Activated naive CD4-positive, alpha-beta T cell treated with anti-CD3 and anti-CD28 coated beads, Interleukin-2, amount 50 U/mL, for 24 hours (primary cell): ENCODE measurements around the gene SPATA31E1.
"Not testable (repeated sequence)": the region's sequence is repeated elsewhere in the genome, so short reads cannot be mapped to it uniquely, and the experiment has no call there.

Source experiments
- H3K27ac Mint-ChIP-seq: one replicate; pipeline ENCODE4 v1.8.0; 2021; ENCODE audit warnings: mild to moderate bottlenecking, mixed read lengths
- H3K27me3 Mint-ChIP-seq: one replicate; pipeline ENCODE4 v1.8.0; 2021; ENCODE audit warnings: mixed read lengths
- H3K36me3 Mint-ChIP-seq: one replicate; pipeline ENCODE4 v1.8.0; 2021; ENCODE audit warnings: mixed read lengths
- H3K4me1 Mint-ChIP-seq: one replicate; pipeline ENCODE4 v1.8.0; 2021; ENCODE audit warnings: mixed read lengths
- H3K4me3 Mint-ChIP-seq: one replicate; pipeline ENCODE4 v1.8.0; 2021; ENCODE audit warnings: mild to moderate bottlenecking, mixed read lengths
- H3K9me3 Mint-ChIP-seq: one replicate; pipeline ENCODE4 v1.8.0; 2021; ENCODE audit warnings: mixed read lengths

Gene SPATA31E1

GRCh38 chr9:87887661-87888480, 5.2 kb downstream of the SPATA31E1 start:
- no peaks in the 10 kb centered on the region for H3K9me3 Mint-ChIP-seq
- no peak overlapping the region for H3K27ac Mint-ChIP-seq
- no peak overlapping the region for H3K4me3 Mint-ChIP-seq
- H3K36me3 Mint-ChIP-seq, result no peaks in the 10 kb centered on the region
- H3K4me1 Mint-ChIP-seq, result no peaks in the 10 kb centered on the region
- no peaks in the 10 kb centered on the region for H3K27me3 Mint-ChIP-seq

- Mint-ChIP-seq H3K9me3 (peaks cover 2% of the 10 kb centered on the region), H3K4me3 (no peak overlapping the region), H3K4me1 (no peaks in the 10 kb centered on the region), H3K27me3 (no peaks in the 10 kb centered on the region), H3K27ac (no peak overlapping the region), H3K36me3 (no peaks in the 10 kb centered on the region)
Measured at GRCh38 chr9:87888501-87888900, 5.8 kb downstream of the SPATA31E1 start.

GRCh38 chr9:87889065-87889881, 6.6 kb downstream of the SPATA31E1 start:
- Mint-ChIP-seq H3K27me3 (no peaks in the 10 kb centered on the region), H3K27ac (no peak overlapping the region), H3K4me3 (no peak overlapping the region), H3K9me3 (peaks cover 9% of the 10 kb centered on the region), H3K4me1 (no peaks in the 10 kb centered on the region), H3K36me3 (peaks cover 2% of the 10 kb centered on the region)

GRCh38 chr9:87889882-87890252, 7.2 kb downstream of the SPATA31E1 start:
- Mint-ChIP-seq H3K27ac (no peak overlapping the region), H3K36me3 (peaks cover 4% of the 10 kb centered on the region), H3K4me1 (no peaks in the 10 kb centered on the region), H3K4me3 (no peak overlapping the region), H3K27me3 (no peaks in the 10 kb centered on the region), H3K9me3 (peaks cover 13% of the 10 kb centered on the region)

- H3K9me3 Mint-ChIP-seq, result peaks cover 13% of the 10 kb centered on the region
- H3K4me1 Mint-ChIP-seq, result no peaks in the 10 kb centered on the region
- no peak overlapping the region for H3K27ac Mint-ChIP-seq
- H3K27me3 Mint-ChIP-seq, result no peaks in the 10 kb centered on the region
- no peak overlapping the region for H3K4me3 Mint-ChIP-seq
- peaks cover 4% of the 10 kb centered on the region for H3K36me3 Mint-ChIP-seq
Measured at GRCh38 chr9:87890837-87891236, 8.2 kb downstream of the SPATA31E1 start.

- Mint-ChIP-seq H3K27me3 (peaks cover 3% of the 10 kb centered on the region), H3K36me3 (peaks cover 4% of the 10 kb centered on the region), H3K9me3 (peaks cover 13% of the 10 kb centered on the region), H3K27ac (no peak overlapping the region), H3K4me1 (no peaks in the 10 kb centered on the region), H3K4me3 (no peak overlapping the region)
Measured at GRCh38 chr9:87891754-87892153, 9.1 kb downstream of the SPATA31E1 start.

- Mint-ChIP-seq H3K27ac (no peak overlapping the region), H3K36me3 (peaks cover 4% of the 10 kb centered on the region), H3K4me3 (no peak overlapping the region), H3K27me3 (peaks cover 5% of the 10 kb centered on the region), H3K9me3 (peaks cover 18% of the 10 kb centered on the region), H3K4me1 (no peaks in the 10 kb centered on the region)
Measured at GRCh38 chr9:87892956-87893355, 10.3 kb downstream of the SPATA31E1 start.

- Mint-ChIP-seq H3K4me3 (no peak overlapping the region), H3K27ac (no peak overlapping the region), H3K9me3 (peaks cover 25% of the 10 kb centered on the region), H3K27me3 (peaks cover 16% of the 10 kb centered on the region), H3K4me1 (no peaks in the 10 kb centered on the region), H3K36me3 (peaks cover 4% of the 10 kb centered on the region)
Measured at GRCh38 chr9:87894998-87895625, 12.4 kb downstream of the SPATA31E1 start.

GRCh38 chr9:87896891-87897290, 14.2 kb downstream of the SPATA31E1 start:
- Mint-ChIP-seq H3K36me3 (peaks cover 6% of the 10 kb centered on the region), H3K4me1 (no peaks in the 10 kb centered on the region), H3K27me3 (peaks cover 20% of the 10 kb centered on the region)

GRCh38 chr9:87898151-87898550, 15.5 kb downstream of the SPATA31E1 start:
- H3K27me3 Mint-ChIP-seq, result peaks cover 20% of the 10 kb centered on the region
- H3K27ac Mint-ChIP-seq, result no peak overlapping the region
- H3K9me3 Mint-ChIP-seq, result peaks cover 34% of the 10 kb centered on the region
- peaks cover 7% of the 10 kb centered on the region for H3K36me3 Mint-ChIP-seq
- H3K4me1 Mint-ChIP-seq, result no peaks in the 10 kb centered on the region
- H3K4me3 Mint-ChIP-seq, result no peak overlapping the region

More at GRCh38 chr9:87896891-87897290, 14.2 kb downstream of the SPATA31E1 start:
- peaks cover 33% of the 10 kb centered on the region for H3K9me3 Mint-ChIP-seq
- H3K27ac Mint-ChIP-seq, result no peak overlapping the region
- H3K4me3 Mint-ChIP-seq, result no peak overlapping the region

GRCh38 chr9:87902371-87902770, 19.7 kb downstream of the SPATA31E1 start:
- H3K36me3 Mint-ChIP-seq, H3K4me1 Mint-ChIP-seq, H3K27ac Mint-ChIP-seq, H3K4me3 Mint-ChIP-seq: not testable (repeated sequence)
- peaks cover 37% of the 10 kb centered on the region for H3K9me3 Mint-ChIP-seq
- peaks cover 21% of the 10 kb centered on the region for H3K27me3 Mint-ChIP-seq

GRCh38 chr9:87909310-87910041, 26.8 kb downstream of the SPATA31E1 start:
- no peaks in the 10 kb centered on the region for H3K27me3 Mint-ChIP-seq
- no peaks in the 10 kb centered on the region for H3K4me1 Mint-ChIP-seq
- H3K27ac Mint-ChIP-seq, result no peak overlapping the region
- H3K4me3 Mint-ChIP-seq, result no peak overlapping the region
- peaks cover 6% of the 10 kb centered on the region for H3K9me3 Mint-ChIP-seq
- no peaks in the 10 kb centered on the region for H3K36me3 Mint-ChIP-seq

- H3K9me3 Mint-ChIP-seq, result no peaks in the 10 kb centered on the region
- no peaks in the 10 kb centered on the region for H3K36me3 Mint-ChIP-seq
- H3K4me3 Mint-ChIP-seq, result no peak overlapping the region
- no peaks in the 10 kb centered on the region for H3K4me1 Mint-ChIP-seq
- H3K27ac Mint-ChIP-seq, result no peak overlapping the region
- no peaks in the 10 kb centered on the region for H3K27me3 Mint-ChIP-seq
Measured at GRCh38 chr9:87910821-87911220, 28.1 kb downstream of the SPATA31E1 start.

GRCh38 chr9:87917662-87918061, 35.0 kb downstream of the SPATA31E1 start, which contains the start of gene SPATA31C1:
Gene SPATA31C1 (plus strand): TSS chr9:87917962.
- H3K9me3 Mint-ChIP-seq, result not testable (repeated sequence)

GRCh38 chr9:87919013-87919412, 36.3 kb downstream of the SPATA31E1 start:
- H3K27me3 Mint-ChIP-seq, H3K27ac Mint-ChIP-seq, H3K36me3 Mint-ChIP-seq, H3K4me3 Mint-ChIP-seq, H3K4me1 Mint-ChIP-seq, H3K9me3 Mint-ChIP-seq: not testable (repeated sequence)

More at GRCh38 chr9:87917662-87918061, 35.0 kb downstream of the SPATA31E1 start, which contains the start of gene SPATA31C1:
- not testable (repeated sequence) for H3K4me1 Mint-ChIP-seq, H3K4me3 Mint-ChIP-seq, H3K36me3 Mint-ChIP-seq, H3K27me3 Mint-ChIP-seq, H3K27ac Mint-ChIP-seq
